HG03521 (cell line): ENCODE data around the gene SOWAHA.
"Not testable (repeated sequence)": the region's sequence is repeated elsewhere in the genome, so short reads cannot be mapped to it uniquely, and the experiment has no call there.

Experiments used
- ATAC-seq: cut with Tn5 transposase; IDR thresholded peaks from one replicate; pipeline ENCODE4 v1.9.1; 2021; ENCODE audit warnings: mild to moderate bottlenecking, moderate library complexity; ENCODE audit not compliant: unreplicated experiment

SOWAHA gene

GRCh38 chr5:132777209-132778069, 35.7 kb upstream of the SOWAHA start, which contains the start of gene SEPTIN8:
TSS of gene SEPTIN8 (minus strand) at chr5:132777239. CDS start at chr5:132777137, 102 bp downstream.
- peak; percentile 59 for ATAC-seq

- no peak for ATAC-seq
Observed at GRCh38 chr5:132778129-132778528, 35.0 kb upstream of the SOWAHA start.

- no peak for ATAC-seq
Observed at GRCh38 chr5:132778856-132779255, 34.2 kb upstream of the SOWAHA start.

GRCh38 chr5:132779961-132780360, 33.1 kb upstream of the SOWAHA start:
- no peak for ATAC-seq

GRCh38 chr5:132780577-132780976, 32.5 kb upstream of the SOWAHA start:
- ATAC-seq: no peak

- no peak for ATAC-seq
Observed at GRCh38 chr5:132781029-132781428, 32.1 kb upstream of the SOWAHA start.

GRCh38 chr5:132782101-132782500, 31.0 kb upstream of the SOWAHA start:
- ATAC-seq: no peak

GRCh38 chr5:132785365-132785764, 27.7 kb upstream of the SOWAHA start:
- no peak for ATAC-seq

GRCh38 chr5:132785864-132786263, 27.2 kb upstream of the SOWAHA start:
- no peak for ATAC-seq

- ATAC-seq: no peak
Observed at GRCh38 chr5:132787076-132787475, 26.0 kb upstream of the SOWAHA start.

- ATAC-seq: no peak
Observed at GRCh38 chr5:132788508-132788907, 24.6 kb upstream of the SOWAHA start.

GRCh38 chr5:132788990-132789886, 23.9 kb upstream of the SOWAHA start:
- ATAC-seq: no peak

GRCh38 chr5:132790201-132790865, 22.8 kb upstream of the SOWAHA start:
- no peak for ATAC-seq

- ATAC-seq: no peak
Observed at GRCh38 chr5:132791026-132791425, 22.1 kb upstream of the SOWAHA start.

- no peak for ATAC-seq
Observed at GRCh38 chr5:132797651-132798050, 15.5 kb upstream of the SOWAHA start.

GRCh38 chr5:132799392-132799791, 13.7 kb upstream of the SOWAHA start:
- no peak for ATAC-seq

- ATAC-seq: no peak
Observed at GRCh38 chr5:132800545-132800944, 12.6 kb upstream of the SOWAHA start.

- ATAC-seq: no peak
Observed at GRCh38 chr5:132802044-132802684, 10.9 kb upstream of the SOWAHA start.

- not testable (repeated sequence) for ATAC-seq
Observed at GRCh38 chr5:132802685-132803066, 10.4 kb upstream of the SOWAHA start.

- not testable (repeated sequence) for ATAC-seq
Observed at GRCh38 chr5:132804219-132804618, 8.9 kb upstream of the SOWAHA start.

- not testable (repeated sequence) for ATAC-seq
Observed at GRCh38 chr5:132805872-132806271, 7.2 kb upstream of the SOWAHA start.
